SK-N-SH treated with all-trans-retinoic acid at 6 μM for 48 hours (cell line): Measurements from ENCODE around the gene DST.

Experiments
- ATAC-seq: fragments of 200-7000 bp; cut with Tn5 transposase; 3 replicates; pipeline ENCODE4 v1.9.1; 2020; ENCODE audit warnings: mild to moderate bottlenecking, moderate library complexity
- ARNTL ChIP-seq: fragments of 450-650 bp; formaldehyde crosslinking; IDR thresholded peaks from 2 replicates; pipeline ENCODE4 v1.5.0; 2020; ENCODE audit warnings: low read depth, mild to moderate bottlenecking, moderate library complexity, borderline replicate concordance
- BACH2 ChIP-seq: fragments of 250-450 bp; sonication (Bioruptor Pico); IDR thresholded peaks from 2 replicates; pipeline ENCODE4 v1.9.0; 2021; ENCODE audit warnings: mild to moderate bottlenecking, borderline replicate concordance
- CSDC2 ChIP-seq: fragments of 250-450 bp; sonication (Bioruptor Pico); IDR thresholded peaks from 2 replicates; pipeline ENCODE4 v1.5.0; 2020; ENCODE audit warnings: mild to moderate bottlenecking, moderate library complexity
- CSRNP3 ChIP-seq: fragments of 250-450 bp; sonication (Bioruptor Pico); IDR thresholded peaks from 2 replicates; pipeline ENCODE4 v1.5.1; 2021; ENCODE audit warnings: mild to moderate bottlenecking, moderate library complexity
- ESRRG ChIP-seq: fragments of 250-450 bp; sonication (Bioruptor Pico); IDR thresholded peaks from 2 replicates; pipeline ENCODE4 v1.6.1; 2021; ENCODE audit warnings: mild to moderate bottlenecking
- ISL1 ChIP-seq: fragments of 250-450 bp; sonication (Bioruptor Pico); IDR thresholded peaks from 2 replicates; pipeline ENCODE4 v2.1.2; 2022; ENCODE audit warnings: mild to moderate bottlenecking, moderate library complexity
- OSR1 ChIP-seq: fragments of 250-450 bp; sonication (Bioruptor Pico); IDR thresholded peaks from 2 replicates; pipeline ENCODE4 v1.8.0; 2022; ENCODE audit warnings: moderate library complexity, mild to moderate bottlenecking, inconsistent platforms
- PPARA ChIP-seq: fragments of 250-450 bp; sonication (Bioruptor Pico); IDR thresholded peaks from 2 replicates; pipeline ENCODE4 v1.5.0; 2020; ENCODE audit warnings: mild to moderate bottlenecking, borderline replicate concordance
- RARB ChIP-seq: fragments of 250-450 bp; sonication (Bioruptor Pico); IDR thresholded peaks from 2 replicates; pipeline ENCODE4 v1.8.0; 2021; ENCODE audit warnings: mild to moderate bottlenecking, moderate library complexity
- TCF4 ChIP-seq: fragments of 250-450 bp; sonication (Bioruptor Pico); IDR thresholded peaks from 2 replicates; pipeline ENCODE4 v1.8.0; 2021; ENCODE audit warnings: mild to moderate bottlenecking, moderate library complexity, borderline replicate concordance
- TOX ChIP-seq: fragments of 250-450 bp; sonication (Bioruptor Pico); IDR thresholded peaks from 2 replicates; pipeline ENCODE4 v1.8.0; 2021; ENCODE audit warnings: mild to moderate bottlenecking, moderate library complexity, borderline replicate concordance
- TSHZ2 ChIP-seq: fragments of 250-450 bp; sonication (Bioruptor Pico); IDR thresholded peaks from 2 replicates; pipeline ENCODE4 v1.5.0; 2020; ENCODE audit warnings: mild to moderate bottlenecking, moderate library complexity
- ZC3H10 ChIP-seq: fragments of 250-450 bp; sonication (Bioruptor Pico); IDR thresholded peaks from 2 replicates; pipeline ENCODE4 v1.5.1; 2021; ENCODE audit warnings: mild to moderate bottlenecking, moderate library complexity
- ZFP3 ChIP-seq: fragments of 250-450 bp; sonication (Bioruptor Pico); IDR thresholded peaks from 2 replicates; pipeline ENCODE4 v1.5.0; 2020; ENCODE audit warnings: mild to moderate bottlenecking, moderate library complexity
- ZFP30 ChIP-seq: fragments of 450-650 bp; formaldehyde crosslinking; IDR thresholded peaks from 2 replicates; pipeline ENCODE4 v1.5.0; 2022; ENCODE audit warnings: mild to moderate bottlenecking, moderate library complexity
- ZNF565 ChIP-seq: fragments of 450-650 bp; formaldehyde crosslinking; conservative IDR thresholded peaks from 2 replicates; pipeline ENCODE4 v1.5.0; 2020; ENCODE audit warnings: low read depth, mild to moderate bottlenecking, moderate library complexity
- ZNF70 ChIP-seq: fragments of 450-650 bp; formaldehyde crosslinking; IDR thresholded peaks from 2 replicates; pipeline ENCODE4 v1.5.0; 2020; ENCODE audit warnings: mild to moderate bottlenecking, moderate library complexity
- ZNF8 ChIP-seq: fragments of 450-650 bp; formaldehyde crosslinking; IDR thresholded peaks from 2 replicates; pipeline ENCODE4 v1.5.0; 2020; ENCODE audit warnings: mild to moderate bottlenecking, moderate library complexity
- TF ChIP-seq, protein P1 (sequence below): fragments of 250-450 bp; sonication (Bioruptor Pico); IDR thresholded peaks from 2 replicates; pipeline ENCODE4 v1.8.0; 2020; ENCODE audit warnings: mild to moderate bottlenecking, moderate library complexity, borderline replicate concordance

Gene DST

GRCh38 chr6:56593801-56594318, 48.8 kb downstream of the DST start (continued):
- TF ChIP-seq TSHZ2 (CRISPR knock-in tag), result no peak
- no peak for TF ChIP-seq CSDC2 (CRISPR knock-in tag)
- TF ChIP-seq TCF4 (CRISPR knock-in tag), result no peak
- no peak for TF ChIP-seq ZC3H10

DNA sequence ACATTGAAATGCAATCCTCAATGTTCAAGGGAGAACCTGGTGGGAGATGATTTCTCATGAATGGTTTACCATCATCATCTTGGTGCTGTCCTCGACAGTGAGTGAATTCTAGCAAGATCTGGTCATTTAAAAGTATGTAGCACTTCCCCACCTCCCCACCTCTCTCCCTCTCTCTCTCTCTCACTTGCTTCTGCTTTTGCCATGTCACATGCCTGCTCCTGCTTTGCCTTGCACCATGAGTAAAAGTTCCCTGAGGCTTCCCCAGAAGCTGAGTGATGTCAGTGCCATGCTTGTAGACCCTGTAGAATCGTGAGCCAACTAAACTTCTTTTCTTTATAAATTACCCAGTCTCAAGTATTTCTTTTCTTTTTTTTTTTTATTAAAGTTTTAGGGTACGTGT, 60.5 kb downstream of the DST start:
- ATAC-seq, result no peak
- TF ChIP-seq TOX (CRISPR knock-in tag), result no peak
- no peak for TF ChIP-seq ZFP30
- TF ChIP-seq RARB (CRISPR knock-in tag), result no peak
- TF ChIP-seq BACH2 (CRISPR knock-in tag), result no peak
- no peak for TF ChIP-seq CSRNP3 (CRISPR knock-in tag)
- no peak for TF ChIP-seq ZNF8 (CRISPR knock-in tag)
- TF ChIP-seq ZNF565 (CRISPR knock-in tag), result no peak
- no peak for TF ChIP-seq TCF4 (CRISPR knock-in tag)
- TF ChIP-seq ESRRG (CRISPR knock-in tag), result no peak
- TF ChIP-seq ISL1, result no peak
- TF ChIP-seq, protein P1, sequence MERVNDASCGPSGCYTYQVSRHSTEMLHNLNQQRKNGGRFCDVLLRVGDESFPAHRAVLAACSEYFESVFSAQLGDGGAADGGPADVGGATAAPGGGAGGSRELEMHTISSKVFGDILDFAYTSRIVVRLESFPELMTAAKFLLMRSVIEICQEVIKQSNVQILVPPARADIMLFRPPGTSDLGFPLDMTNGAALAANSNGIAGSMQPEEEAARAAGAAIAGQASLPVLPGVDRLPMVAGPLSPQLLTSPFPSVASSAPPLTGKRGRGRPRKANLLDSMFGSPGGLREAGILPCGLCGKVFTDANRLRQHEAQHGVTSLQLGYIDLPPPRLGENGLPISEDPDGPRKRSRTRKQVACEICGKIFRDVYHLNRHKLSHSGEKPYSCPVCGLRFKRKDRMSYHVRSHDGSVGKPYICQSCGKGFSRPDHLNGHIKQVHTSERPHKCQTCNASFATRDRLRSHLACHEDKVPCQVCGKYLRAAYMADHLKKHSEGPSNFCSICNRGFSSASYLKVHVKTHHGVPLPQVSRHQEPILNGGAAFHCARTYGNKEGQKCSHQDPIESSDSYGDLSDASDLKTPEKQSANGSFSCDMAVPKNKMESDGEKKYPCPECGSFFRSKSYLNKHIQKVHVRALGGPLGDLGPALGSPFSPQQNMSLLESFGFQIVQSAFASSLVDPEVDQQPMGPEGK, result no peak
- no peak for TF ChIP-seq PPARA (CRISPR knock-in tag)
- no peak for TF ChIP-seq ZC3H10
- TF ChIP-seq ZNF70 (CRISPR knock-in tag), result no peak
- TF ChIP-seq OSR1 (CRISPR knock-in tag), result no peak
- TF ChIP-seq, all 23 proteins: peak for 0

DNA sequence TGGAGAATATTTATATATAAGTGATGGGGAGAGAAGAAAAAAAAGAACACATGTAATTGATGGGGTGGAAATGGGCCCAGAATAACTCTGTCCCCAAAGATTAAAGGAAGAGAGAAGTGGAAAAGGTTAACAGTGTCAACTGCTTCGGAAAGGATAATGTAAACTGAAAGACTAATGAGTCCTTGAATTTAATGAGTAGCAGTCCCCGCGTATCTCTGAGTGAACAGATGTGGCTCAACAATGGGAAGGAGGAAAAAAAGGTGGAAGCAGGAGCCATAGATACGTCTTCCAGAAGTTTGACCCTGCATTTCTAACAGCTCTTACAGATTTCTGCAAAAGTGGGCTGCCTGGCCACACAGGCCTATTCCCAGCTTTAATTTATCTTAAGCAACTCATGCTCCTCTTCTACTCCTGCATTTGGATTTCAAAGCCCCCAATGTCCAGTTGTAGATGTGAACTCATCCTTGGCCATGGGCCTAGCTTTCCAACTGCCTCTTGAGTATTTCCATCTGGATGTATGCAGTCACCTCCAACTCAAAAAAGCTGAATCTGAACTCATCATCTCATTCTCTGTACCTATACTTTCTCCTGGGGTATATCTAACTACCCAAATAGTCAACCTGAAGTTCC, 61.3 kb downstream of the DST start:
- no peak; the same call in 2 of the 3 replicates for ATAC-seq

GRCh38 chr6:56580271-56580670, 62.4 kb downstream of the DST start:
- no peak for TF ChIP-seq ZNF565 (CRISPR knock-in tag)

More for the DNA sequence above, 61.3 kb downstream of the DST start:
- TF ChIP-seq ZC3H10 (no peak), TOX (CRISPR knock-in tag) (no peak), ESRRG (CRISPR knock-in tag) (no peak), BACH2 (CRISPR knock-in tag) (no peak)
- TF ChIP-seq, all 23 proteins: peak for 0

GRCh38 chr6:56579155-56579851, 63.4 kb downstream of the DST start:
- TF ChIP-seq ZFP3, result no peak

More at GRCh38 chr6:56580271-56580670, 62.4 kb downstream of the DST start:
- ATAC-seq, result no peak

DNA sequence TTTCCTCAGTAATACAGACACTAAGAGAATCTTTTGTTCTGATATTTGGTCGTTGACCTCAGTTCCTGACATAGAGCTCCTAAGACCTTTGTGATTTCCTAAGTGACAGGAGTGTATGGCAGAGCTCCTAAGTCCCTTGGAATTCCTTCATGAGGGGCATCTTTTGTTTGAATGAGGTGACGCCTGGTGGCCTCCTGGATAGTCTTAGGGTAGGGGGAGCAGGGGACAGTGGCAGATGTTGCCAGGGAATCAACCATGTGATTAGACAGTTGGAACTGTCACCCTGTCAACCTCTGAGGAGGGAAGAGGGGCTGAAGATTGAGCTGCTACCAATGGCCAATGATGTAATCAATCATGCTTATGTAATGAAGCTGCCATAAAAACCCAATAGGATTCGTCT, 67.0 kb downstream of the DST start:
- ATAC-seq, result no peak
- TF ChIP-seq ZNF8 (CRISPR knock-in tag), result no peak
- TF ChIP-seq PPARA (CRISPR knock-in tag), result no peak
- no peak for TF ChIP-seq TSHZ2 (CRISPR knock-in tag)
- TF ChIP-seq, protein P1, result no peak
- TF ChIP-seq ARNTL (CRISPR knock-in tag), result no peak
- no peak for TF ChIP-seq ZNF565 (CRISPR knock-in tag)

More at GRCh38 chr6:56579155-56579851, 63.4 kb downstream of the DST start:
- no peak; the same call in 1 of the 3 replicates for ATAC-seq
